B cell (primary cell): ENCODE measurements around the gene GOLGA6B.

Experiments used
- CTCF ChIP-seq: fragments of 200-600 bp; IDR thresholded peaks from one replicate; pipeline ENCODE4 v1.8.0; 2022; ENCODE audit warnings: antibody characterized with exemption, mild to moderate bottlenecking
- EZH2 ChIP-seq: IDR thresholded peaks from 2 replicates; pipeline ENCODE4 v1.6.1; 2012; ENCODE audit warnings: borderline replicate concordance, low read depth, mild to moderate bottlenecking, moderate library complexity, low read length; ENCODE audit not compliant: insufficient read depth, poor library complexity, severe bottlenecking

- no peak for TF ChIP-seq CTCF
- no peak for TF ChIP-seq EZH2
Observed at GRCh38 chr15:72616491-72617210, 37.8 kb upstream of the GOLGA6B start.
